Fibroblast of pulmonary artery (primary cell): ENCODE measurements around the gene LIM2.

Source experiments
- DNase-seq: peaks from one replicate; pipeline ENCODE4 v3.0.0-alpha.2; 2010; ENCODE audit warnings: low read depth
- H3K4me3 ChIP-seq: replicated peaks from 2 replicates; pipeline ENCODE4 v1.5.1; 2011; ENCODE audit warnings: low read depth, mild to moderate bottlenecking, control low read depth, low read length, moderate library complexity
- CTCF ChIP-seq: IDR thresholded peaks from 2 replicates; pipeline ENCODE4 v1.5.1; 2011; ENCODE audit warnings: mild to moderate bottlenecking, control low read depth, low read length, inconsistent platforms; ENCODE audit errors: missing control alignments

Gene LIM2

GRCh38 chr19:51387924-51388389 is at the start of gene LIM2:
LIM2 (minus strand) TSS chr19:51387974; CDS start chr19:51387443, 531 bp downstream.
- H3K4me3 ChIP-seq: no peak within 1 kb of the TSS
- TF ChIP-seq CTCF: no peak
- DNase-seq: no peak

- TF ChIP-seq CTCF: no peak
- no peak overlapping the region for H3K4me3 ChIP-seq
- DNase-seq: no peak
Observed at GRCh38 chr19:51434456-51434855, 46.7 kb upstream of the LIM2 start.

- H3K4me3 ChIP-seq: no peak overlapping the region
- no peak for DNase-seq
- TF ChIP-seq CTCF: no peak
Observed at GRCh38 chr19:51433043-51433442, 45.3 kb upstream of the LIM2 start.

- no peak for TF ChIP-seq CTCF
Observed at GRCh38 chr19:51431124-51431523, 43.4 kb upstream of the LIM2 start.

GRCh38 chr19:51430221-51430620 is 42.4 kb upstream of the LIM2 start:
- no peak for DNase-seq
- no peak for TF ChIP-seq CTCF
- no peak overlapping the region for H3K4me3 ChIP-seq

More at GRCh38 chr19:51431124-51431523, 43.4 kb upstream of the LIM2 start:
- no peak for DNase-seq
- no peak overlapping the region for H3K4me3 ChIP-seq

- DNase-seq: no peak
- no peak overlapping the region for H3K4me3 ChIP-seq
- no peak for TF ChIP-seq CTCF
Observed at GRCh38 chr19:51427201-51427600, 39.4 kb upstream of the LIM2 start.

- peak; percentile 99 for TF ChIP-seq CTCF
- peak; percentile 76 for DNase-seq
- no peak overlapping the region for H3K4me3 ChIP-seq
Observed at GRCh38 chr19:51422053-51422448, 34.3 kb upstream of the LIM2 start.
